SH-SY5Y (cell line): ENCODE results near the gene GAS2L2.

ENCODE experiments used
- GATA2 ChIP-seq: IDR thresholded peaks from 2 replicates; pipeline ENCODE4 v1.6.1; 2011; ENCODE audit warnings: mild to moderate bottlenecking, low read depth, low read length
- GATA3 ChIP-seq: IDR thresholded peaks from 2 replicates; pipeline ENCODE4 v1.6.1; 2011; ENCODE audit warnings: low read depth, mild to moderate bottlenecking, low read length, moderate library complexity

GRCh38 chr17:35742896-35743477, 10.1 kb downstream of the GAS2L2 start:
- TF ChIP-seq GATA2 (no peak), GATA3 (no peak)
